ENCODE results near the gene PANK4. TPM values are rescaled to one million over a fixed set of nuclear protein-coding genes. Genes with fewer than 3 reads are reported as not detected.
A peak's percentile ranks its signal among the peaks of the same experiment; 100 is the strongest.

PANK4 gene
- total RNA-seq, 1 experiment from 2014 or later, result 32.2 TPM

DNA sequence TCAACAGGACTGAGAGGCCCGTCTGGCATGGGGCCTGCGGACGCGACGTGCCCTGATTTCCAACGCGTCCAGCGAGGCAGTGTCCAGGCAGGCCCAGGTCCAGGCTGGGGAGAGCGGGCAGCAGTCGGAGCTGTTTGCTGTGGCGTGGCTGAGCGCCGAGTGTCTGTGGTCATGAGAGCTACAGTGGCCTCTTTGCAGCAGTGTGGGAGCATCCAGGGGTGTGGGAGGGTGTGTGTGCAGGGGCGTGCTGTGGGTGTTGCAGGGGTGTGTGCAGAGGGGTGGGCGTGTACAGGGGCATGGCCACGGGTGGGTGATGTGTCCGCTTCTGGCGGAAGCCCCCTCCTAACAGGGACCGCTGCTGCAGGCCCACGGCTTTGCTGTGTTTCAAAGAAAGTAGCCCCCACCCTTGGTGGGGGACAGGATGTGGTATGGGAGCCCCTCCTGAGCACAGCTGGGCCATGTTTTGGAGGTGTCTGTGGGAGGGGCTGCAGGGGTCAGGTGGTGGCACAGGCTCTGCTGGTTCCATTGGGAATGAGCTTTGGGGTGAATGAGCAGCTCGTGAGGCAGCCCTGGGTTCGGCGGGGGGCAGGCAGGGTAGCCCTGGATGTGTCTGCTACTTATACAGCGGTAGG is 32.6 kb downstream of the PANK4 start:
- Histone ChIP-seq H3K9me3 (ENCODE audit: control insufficient read depth, low read depth, low read length) (no peaks in the 10 kb centered on the region), H3K14ac (ENCODE audit: insufficient read depth, low read length) (no peak overlapping the region; the same call in 1 of the 2 replicates), H3K9ac (ENCODE audit: extremely low read depth, insufficient read length, low read length) (no peak overlapping the region), H4K8ac (replicated peaks; ENCODE audit: insufficient read length, low read depth, low read length) (no peak overlapping the region), H2BK5ac (ENCODE audit: insufficient read length, low read length) (no peak overlapping the region), H2BK20ac (ENCODE audit: low read depth, low read length, poor library complexity, severe bottlenecking) (no peak overlapping the region), H4K20me1 (ENCODE audit: control insufficient read depth, insufficient read depth, insufficient read length) (no peaks in the 10 kb centered on the region), H2BK12ac (ENCODE audit: insufficient read length, low read depth, low read length) (no peak overlapping the region), H3T11ph (ENCODE audit: low read length) (no peak overlapping the region), H4K5ac (ENCODE audit: insufficient read length, low read depth, low read length) (no peak overlapping the region), H3K27me3 (ENCODE audit: insufficient read depth, low read length) (no peaks in the 10 kb centered on the region), H3K27ac (ENCODE audit: insufficient read length, low read depth, low read length) (no peak overlapping the region), H2BK120ac (ENCODE audit: low read depth, low read length, poor library complexity, severe bottlenecking) (no peak overlapping the region), H3K4me1 (ENCODE audit: insufficient read depth, low read length) (no peaks in the 10 kb centered on the region), H3K18ac (ENCODE audit: insufficient read length, low read depth, low read length) (no peak overlapping the region), H3K79me1 (ENCODE audit: insufficient read depth, low read depth, low read length, poor library complexity, severe bottlenecking) (no peaks in the 10 kb centered on the region), H3K23me2 (ENCODE audit: insufficient read length, low read depth, low read length, poor library complexity, severe bottlenecking) (no peaks in the 10 kb centered on the region), H4K91ac (ENCODE audit: insufficient read length, low read depth, low read length) (no peak overlapping the region), H3K23ac (ENCODE audit: insufficient read length, low read depth, low read length) (no peak overlapping the region), H3K4ac (ENCODE audit: low read depth, low read length) (no peak overlapping the region), H2AK5ac (ENCODE audit: insufficient read length, low read length) (no peak overlapping the region), H3K4me2 (ENCODE audit: insufficient read depth, insufficient read length, low read length) (no peak overlapping the region), H3K79me2 (ENCODE audit: insufficient read depth, low read length) (no peaks in the 10 kb centered on the region), H2AFZ (ENCODE audit: low read length) (no peak overlapping the region), H2BK15ac (ENCODE audit: low read depth, low read length) (no peak overlapping the region), H3K56ac (ENCODE audit: insufficient read length, low read depth, low read length) (no peak overlapping the region)
- WGBS (ENCODE audit: extremely low coverage, insufficient read length, low lambda C conversion rate), result no CpG with 5 or more reads among the region's 24 CpGs
- H3K4me3 Mint-ChIP-seq, result no peak overlapping the region
- H3K27ac Mint-ChIP-seq, result peak overlapping the region in 1 of 3 experiments; percentile 85; a peak in 2 of 7 replicates
- H3K36me3 Mint-ChIP-seq (ENCODE audit: insufficient read depth in 1 of 3, low read depth in 3 of 3), result 0 out of 7 replicates have a peak, but pooled peaks cover 0 to 3% (median 0%) of the 10 kb centered on the region in 3 experiments
- DNase-seq, result no peak
- peaks cover 4 to 7% of the 10 kb centered on the region in 2 experiments for H3K9me3 Mint-ChIP-seq
- H3K4me1 Mint-ChIP-seq, result 0 out of 4 replicates have a peak, but pooled peaks cover 0 to 3% of the 10 kb centered on the region in 2 experiments
- peaks cover 33% of the 10 kb centered on the region for H3K27me3 Mint-ChIP-seq (ENCODE audit: low read depth)
- TF ChIP-seq, protein P1, sequence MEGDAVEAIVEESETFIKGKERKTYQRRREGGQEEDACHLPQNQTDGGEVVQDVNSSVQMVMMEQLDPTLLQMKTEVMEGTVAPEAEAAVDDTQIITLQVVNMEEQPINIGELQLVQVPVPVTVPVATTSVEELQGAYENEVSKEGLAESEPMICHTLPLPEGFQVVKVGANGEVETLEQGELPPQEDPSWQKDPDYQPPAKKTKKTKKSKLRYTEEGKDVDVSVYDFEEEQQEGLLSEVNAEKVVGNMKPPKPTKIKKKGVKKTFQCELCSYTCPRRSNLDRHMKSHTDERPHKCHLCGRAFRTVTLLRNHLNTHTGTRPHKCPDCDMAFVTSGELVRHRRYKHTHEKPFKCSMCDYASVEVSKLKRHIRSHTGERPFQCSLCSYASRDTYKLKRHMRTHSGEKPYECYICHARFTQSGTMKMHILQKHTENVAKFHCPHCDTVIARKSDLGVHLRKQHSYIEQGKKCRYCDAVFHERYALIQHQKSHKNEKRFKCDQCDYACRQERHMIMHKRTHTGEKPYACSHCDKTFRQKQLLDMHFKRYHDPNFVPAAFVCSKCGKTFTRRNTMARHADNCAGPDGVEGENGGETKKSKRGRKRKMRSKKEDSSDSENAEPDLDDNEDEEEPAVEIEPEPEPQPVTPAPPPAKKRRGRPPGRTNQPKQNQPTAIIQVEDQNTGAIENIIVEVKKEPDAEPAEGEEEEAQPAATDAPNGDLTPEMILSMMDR (conservative IDR thresholded peaks at IDR 0.05), result no peak
